GM21390 (cell line): Measurements from ENCODE around the gene GNAQ.

Experiments
- ATAC-seq: cut with Tn5 transposase; IDR thresholded peaks from one replicate; pipeline ENCODE4 v1.9.1; 2021; ENCODE audit not compliant: unreplicated experiment

GNAQ gene

DNA sequence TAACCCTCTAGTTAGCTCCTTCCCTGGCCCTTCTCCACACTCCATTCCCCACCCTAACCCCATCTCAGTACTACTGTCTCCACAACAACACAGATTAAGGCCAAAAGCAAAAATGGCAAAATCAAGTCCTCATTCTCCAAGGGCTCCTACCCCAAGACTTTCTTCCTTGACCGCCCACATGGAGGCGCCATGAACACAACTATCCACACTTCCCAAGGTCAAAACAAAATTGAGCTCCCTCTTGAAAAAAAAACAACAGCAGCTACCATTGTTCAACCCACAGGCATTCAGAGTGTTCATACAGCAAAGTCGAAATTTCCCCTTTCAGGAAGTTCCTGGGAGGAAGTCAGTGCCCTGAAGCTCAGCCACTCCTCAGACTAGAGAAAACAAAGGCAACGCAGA, 54.4 kb downstream of the GNAQ start:
- no peak for ATAC-seq

DNA sequence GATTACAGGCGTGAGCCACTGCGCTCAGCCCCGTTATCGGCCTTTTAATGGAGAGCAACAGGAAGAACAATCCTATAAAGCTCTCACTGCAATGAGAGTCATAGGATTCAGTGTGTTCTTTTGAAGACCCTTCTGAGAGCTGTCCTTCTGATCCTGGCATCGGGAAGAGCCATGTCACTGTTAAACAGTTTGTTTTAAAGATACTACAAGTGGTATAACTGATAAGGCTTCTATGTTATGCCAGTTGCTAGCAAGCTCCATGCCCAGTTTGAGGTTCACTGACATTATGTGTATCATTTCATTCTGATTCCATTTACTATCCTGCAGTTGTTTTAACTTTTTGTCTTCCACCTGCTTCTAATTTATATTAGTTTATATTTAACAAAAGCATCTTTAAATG, 55.8 kb downstream of the GNAQ start:
- no peak for ATAC-seq

DNA sequence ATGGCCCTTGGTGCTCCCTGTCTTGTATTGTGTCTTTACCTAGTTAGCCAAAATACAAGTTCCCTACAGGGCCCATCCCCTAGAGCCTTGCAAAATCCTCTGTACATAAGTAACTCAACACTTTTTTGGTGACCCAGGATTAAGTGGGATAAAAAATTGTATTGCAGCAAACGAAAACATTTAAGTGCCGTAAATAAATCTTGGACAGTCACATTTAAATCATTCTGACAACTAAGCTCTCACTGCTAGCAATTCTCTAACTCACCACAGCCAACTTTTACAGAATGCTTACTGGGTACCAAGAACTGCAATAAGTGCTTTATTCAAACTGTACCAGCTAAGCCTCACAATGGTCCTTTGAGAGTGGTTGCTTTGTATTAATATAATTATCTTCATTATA, 56.6 kb downstream of the GNAQ start:
- no peak for ATAC-seq

DNA sequence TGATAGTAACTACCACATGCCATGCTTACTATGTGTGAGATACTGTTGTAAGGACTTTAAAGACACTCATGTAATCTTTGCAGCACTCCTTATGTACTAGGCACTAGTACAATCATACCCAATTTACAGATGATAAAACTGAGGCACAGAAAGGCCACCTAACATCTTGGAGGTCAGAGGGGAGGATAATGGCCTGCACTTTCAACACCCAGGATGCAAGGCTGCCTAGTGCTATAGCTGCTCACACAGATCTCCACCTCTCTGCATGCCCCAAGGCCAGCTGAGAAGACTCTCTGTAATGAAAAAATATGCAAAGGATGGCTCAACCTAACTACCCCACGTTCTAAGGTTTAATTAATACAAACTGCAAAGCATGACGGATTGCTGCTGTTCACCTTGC, 57.2 kb downstream of the GNAQ start:
- ATAC-seq: no peak

DNA sequence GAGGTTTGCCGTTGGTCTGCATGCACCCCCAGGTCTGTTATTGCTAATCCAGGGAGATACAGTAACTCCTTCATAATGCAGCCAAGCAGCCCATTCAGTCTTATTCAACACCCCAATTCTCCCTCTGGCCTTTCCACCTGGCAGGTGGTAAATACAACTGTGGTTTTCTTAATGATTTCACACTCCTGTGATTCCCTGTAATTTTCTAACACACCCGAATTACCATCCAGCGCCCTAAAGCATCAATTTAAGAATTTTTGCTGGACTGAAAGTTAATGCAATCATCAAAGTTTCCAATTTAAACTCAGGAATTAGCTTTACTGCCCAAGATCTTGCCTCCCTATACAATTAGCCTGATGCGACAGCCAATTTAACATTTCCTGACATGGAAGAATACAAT, 62.5 kb downstream of the GNAQ start:
- no peak for ATAC-seq

DNA sequence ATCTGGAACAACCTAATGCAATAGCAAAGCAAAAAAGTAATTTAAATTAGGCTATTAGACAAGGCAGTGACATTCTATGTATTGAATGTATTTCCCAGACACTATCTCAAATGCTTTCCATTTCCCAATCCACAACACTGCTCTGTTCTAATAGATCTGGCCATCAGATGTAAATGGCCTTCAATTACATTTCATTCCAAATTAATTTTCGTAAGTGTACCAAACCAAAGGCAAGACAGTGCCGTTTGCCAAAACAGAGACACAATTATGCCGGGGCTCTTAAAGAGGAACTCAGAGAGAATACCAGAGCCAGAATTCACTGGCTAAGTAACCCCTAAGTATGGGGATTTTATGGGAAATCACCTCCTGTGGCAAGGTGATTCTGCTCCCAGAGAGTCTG, 63.1 kb downstream of the GNAQ start:
- ATAC-seq: no peak

DNA sequence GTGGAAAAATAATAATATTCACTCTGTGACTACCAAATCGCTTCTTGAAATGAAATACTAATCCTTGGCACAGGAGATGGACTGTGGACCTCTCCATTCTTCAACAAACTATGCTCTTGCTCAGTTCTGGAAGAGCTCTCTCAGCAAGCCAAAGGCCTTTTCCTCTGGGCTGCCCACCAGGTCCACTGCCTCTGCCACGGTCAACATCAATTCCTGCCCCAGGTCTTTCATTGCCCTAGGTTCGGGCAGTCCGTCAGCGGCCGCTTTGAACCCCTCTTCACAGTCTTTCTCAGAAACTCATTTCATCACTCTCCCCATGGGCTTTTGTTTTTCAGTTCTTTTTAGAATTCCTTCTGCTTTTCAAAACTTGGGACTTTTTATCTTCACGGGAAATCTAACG, 64.9 kb downstream of the GNAQ start:
- ATAC-seq: no peak

DNA sequence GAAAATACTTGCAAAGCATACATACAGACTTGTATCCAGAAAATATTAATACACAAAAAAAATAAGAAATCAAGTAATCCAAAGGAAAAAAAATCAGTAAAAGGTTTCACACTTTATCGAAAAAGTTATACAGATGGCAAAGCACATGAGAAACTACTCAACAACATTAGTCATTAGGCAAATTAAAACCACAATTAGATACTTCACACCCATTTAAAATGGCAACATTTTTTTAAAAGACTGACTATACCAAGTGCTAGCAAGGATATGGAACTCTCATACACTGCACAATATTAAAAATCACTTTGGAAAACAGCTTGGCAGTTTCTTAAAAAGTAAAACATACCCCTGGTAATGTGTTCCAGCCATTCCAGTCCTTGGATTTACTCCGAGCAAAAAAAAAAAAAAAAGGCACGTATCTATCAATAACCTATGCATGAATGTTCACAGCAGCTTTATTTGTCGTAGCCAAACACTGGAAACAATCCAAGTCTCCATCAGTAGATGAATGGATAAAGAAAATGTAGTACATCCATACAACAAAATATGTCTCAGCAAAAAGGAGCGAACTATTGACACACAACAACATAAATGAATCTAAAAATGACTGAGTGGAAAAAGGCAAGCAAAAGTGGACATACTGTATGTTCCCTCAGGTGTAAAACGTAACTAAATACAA, 66.0 kb downstream of the GNAQ start:
- no peak for ATAC-seq

DNA sequence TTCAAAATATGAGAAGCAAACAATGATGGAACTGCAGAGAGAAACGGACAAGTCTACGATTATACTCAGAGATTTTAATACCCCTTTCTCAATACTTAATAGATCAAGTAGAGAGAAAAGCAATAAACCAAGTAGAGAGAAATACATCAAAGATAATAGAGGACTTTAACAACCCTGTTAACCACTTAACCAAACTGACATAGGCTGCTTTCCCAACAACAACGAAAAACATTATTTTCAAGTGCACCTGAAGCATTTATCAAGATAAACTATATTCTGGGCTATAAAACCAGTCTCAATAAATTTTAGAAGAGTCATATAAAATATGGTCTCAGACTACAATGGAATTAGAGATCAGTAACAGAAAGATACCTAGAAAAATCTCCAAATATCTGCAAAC, 67.4 kb downstream of the GNAQ start:
- no peak for ATAC-seq

DNA sequence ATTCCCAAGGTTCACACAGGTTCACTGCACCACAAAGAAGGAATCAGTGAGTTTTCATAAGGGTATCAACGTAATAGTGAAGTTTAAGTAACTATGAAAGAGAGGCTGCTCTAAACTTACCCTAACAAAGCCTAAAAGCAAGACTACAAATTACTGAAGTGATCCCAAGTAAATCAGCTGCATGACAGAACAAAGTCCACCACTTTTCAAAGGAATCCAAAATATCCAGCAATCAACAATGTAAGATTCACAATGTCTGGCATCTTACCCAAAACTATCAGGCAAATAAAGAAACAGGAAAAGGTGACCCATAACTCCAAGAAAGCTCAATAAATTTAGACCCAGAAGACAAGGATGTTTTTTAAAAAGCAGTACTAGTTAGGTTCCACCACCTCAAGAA, 70.1 kb downstream of the GNAQ start:
- ATAC-seq: no peak

DNA sequence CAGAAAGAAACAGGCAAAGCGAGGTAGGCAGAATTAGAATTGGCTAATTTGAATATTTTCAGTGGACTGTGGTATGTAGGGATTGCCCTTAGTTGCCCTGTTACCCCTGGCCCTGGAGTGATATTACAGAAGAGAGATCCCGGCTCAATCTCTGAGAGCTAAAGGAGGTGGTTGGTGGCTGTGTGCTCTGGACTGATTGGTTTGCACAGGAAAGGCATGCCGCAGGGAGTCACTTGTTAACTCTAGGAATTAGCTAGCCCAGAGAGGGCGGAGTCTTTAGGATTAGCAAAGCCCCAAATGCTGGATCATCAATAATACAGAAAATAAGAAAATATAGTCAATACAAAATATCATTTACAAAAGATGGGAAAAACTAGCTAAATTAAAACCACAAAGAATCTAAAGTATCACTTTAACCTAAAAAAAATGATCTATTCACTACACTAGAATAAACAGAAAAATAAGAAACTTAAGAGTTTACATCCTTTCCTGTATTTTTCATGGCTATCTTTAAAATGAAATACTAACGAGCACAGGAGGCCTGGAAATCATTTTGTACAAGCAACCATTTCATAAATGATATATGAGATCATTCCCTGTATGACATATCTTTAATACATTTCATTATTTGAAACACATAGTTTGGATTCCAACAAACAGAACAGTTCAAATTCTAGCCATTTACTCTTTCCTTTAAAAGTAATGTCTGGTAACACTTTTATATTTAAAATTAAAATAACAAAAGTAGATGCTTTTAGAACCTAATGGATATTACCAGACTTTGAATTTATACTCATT, 71.1 kb downstream of the GNAQ start:
- no peak for ATAC-seq

DNA sequence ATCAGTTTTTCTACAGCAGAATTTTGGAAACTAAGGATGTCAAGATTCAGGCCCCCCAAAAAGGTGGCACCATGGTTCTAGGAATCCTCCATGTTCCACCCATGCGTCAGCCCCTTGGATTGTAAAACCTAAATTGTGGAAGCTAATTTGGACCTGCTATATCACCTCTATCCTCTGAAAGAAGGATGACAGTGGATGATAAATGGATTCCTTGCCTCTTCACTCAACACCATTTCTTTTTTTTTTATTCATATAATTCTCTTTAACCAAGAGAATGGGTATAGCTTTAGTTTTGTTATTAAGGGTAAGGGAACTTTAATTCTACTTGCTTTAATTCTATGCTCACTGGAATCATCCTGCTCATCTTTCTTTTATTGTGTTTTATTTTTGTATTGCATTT, 71.8 kb downstream of the GNAQ start:
- ATAC-seq: no peak

DNA sequence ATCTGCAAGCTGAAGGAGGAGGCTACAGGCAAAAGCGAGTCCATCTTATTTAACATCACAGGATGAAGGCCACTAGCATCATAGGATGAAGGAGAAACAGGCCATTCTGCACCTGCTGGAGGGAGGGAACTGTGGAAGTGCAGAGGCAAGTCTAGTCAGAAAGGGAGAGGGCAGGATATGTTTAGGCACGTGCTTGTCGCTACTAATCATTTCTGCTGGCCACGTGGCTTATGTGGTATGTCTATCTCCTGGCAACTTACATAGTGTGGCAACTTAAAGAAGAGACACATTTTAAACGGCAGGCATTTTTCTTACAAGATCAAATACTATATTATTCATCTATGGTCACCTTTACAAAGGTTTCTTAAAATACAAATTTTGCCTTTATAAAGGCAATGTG, 74.0 kb downstream of the GNAQ start:
- no peak for ATAC-seq

DNA sequence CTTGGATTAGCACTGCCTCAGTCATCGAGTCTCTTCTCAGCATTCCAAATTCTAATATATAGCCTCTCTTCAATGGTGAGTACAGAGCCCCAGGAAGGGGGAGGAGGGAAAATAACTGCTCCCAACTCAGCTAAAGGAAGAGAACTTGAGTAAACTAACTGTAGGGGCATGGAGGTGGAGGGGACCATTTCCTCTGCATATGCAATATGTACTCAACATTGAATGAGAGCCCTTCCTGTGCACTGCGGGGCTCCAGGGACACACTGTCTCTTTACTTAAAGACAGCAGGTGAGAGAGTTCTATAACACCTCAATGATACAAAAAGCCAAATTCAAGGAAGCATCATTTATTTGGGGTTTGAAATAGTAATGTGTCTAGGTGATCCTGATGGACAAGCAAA, 75.1 kb downstream of the GNAQ start:
- no peak for ATAC-seq

DNA sequence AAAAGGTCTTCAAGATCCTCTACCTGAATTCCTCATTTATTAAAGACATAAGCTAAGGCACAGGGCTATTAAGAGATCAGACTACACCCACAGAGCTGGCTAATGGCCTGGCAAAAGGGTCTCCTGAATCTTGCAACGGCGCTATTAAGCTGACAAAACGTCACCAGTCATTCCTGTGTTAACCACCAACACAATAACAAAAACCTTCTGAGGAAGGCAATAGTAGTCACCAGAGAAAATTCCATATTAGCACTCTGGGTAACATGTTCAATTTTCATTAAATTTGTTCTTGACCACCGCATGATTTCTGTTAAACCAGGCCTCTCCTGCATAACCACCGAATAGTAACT, 77.0 kb downstream of the GNAQ start:
- ATAC-seq: no peak

DNA sequence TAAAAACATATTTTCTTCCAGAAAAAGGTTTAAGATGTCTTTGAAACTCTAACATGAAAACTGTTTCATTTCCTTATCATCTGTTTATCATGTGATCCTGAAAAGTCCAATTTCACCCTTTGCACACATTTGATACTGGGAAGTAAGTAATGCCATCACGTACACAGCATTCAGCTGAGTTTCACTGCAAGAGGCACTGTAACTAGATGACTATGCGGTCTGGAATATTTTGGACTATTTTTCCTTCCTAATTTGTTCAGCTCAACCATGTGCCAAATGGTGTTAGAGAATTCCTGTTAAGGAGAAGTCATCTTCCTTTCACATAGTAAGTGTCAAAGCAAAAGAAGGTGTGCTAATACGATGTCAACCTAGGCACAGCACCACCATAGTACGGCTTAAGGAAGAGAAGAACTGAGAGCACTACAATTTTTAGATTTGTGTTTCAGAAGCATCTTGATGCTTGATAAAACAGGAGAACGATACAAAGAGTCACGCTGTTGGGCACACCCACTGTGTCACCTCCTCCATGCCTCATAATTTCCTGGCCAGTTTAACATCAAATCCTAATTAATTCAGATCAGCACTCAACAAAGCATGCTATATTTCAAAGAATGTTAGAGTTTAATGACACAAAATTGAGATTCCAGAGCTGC, 77.5 kb downstream of the GNAQ start:
- ATAC-seq: no peak

DNA sequence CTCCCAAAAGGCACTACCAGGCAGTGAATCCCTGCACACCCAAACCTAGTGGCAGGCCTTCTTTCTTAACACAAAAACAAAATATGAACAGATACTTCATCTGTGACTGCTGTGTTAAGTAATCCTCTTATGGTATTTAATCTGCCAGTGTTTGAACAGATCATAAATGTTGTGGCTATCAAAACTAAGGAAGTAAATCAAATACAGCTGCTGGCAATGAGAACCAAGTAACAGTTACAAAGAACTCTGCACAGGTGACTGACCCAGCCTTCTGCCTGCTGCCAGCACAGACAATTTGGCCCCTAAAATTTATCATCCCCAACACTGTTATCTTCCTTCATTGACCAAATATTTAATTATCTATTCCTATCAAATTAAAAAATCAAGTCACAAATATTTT, 78.0 kb downstream of the GNAQ start:
- ATAC-seq: no peak

DNA sequence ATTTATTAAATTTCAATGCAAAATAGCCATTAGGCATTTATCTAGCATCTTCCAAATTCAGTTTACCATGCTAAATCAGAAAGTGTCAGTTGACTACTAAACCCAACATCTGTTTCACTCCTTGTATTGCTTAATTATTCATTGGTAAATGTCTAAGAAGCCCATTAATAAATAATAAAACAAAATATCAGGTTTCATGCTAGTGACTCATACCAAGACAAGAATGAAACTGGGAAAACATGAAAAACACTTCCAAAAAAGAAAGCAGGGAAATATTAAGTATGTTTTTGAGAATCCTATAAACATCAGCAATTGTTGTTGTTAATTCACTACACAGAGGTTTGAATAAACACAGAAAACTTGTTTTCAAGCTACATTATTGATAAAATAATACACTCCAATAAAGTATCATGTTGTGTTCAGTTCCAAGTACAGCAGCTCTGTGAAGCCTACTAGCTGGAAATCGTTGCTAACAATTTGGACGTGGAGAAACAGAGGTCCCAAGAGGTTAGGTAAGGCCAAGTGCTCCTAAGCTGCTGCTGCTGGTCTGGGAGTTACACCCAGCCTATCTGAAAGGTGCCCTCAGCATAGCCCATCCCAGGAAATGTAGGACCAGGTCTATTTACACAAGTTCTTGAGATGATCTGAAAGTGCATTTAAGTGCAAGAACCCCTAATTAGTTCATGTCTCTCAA, 78.8 kb downstream of the GNAQ start:
- no peak for ATAC-seq

DNA sequence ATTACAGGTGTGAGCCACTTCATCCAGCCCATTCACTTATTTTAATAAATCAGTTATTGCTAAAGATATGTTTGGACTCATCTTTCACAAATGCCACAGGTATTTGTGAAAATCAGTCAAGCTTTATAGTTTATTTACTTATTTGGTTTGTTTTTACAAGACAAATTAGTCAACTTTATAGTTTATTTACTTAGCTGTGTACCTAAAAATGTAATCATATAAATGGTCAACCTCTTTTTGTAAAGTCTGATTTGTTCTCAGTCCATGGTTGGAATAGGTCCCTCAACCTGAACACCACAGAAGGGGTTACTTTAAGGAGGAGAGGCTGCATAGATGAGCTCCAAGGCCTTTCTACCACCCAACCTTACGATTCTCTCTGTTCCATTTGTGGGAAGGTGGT, 80.2 kb downstream of the GNAQ start:
- no peak for ATAC-seq

DNA sequence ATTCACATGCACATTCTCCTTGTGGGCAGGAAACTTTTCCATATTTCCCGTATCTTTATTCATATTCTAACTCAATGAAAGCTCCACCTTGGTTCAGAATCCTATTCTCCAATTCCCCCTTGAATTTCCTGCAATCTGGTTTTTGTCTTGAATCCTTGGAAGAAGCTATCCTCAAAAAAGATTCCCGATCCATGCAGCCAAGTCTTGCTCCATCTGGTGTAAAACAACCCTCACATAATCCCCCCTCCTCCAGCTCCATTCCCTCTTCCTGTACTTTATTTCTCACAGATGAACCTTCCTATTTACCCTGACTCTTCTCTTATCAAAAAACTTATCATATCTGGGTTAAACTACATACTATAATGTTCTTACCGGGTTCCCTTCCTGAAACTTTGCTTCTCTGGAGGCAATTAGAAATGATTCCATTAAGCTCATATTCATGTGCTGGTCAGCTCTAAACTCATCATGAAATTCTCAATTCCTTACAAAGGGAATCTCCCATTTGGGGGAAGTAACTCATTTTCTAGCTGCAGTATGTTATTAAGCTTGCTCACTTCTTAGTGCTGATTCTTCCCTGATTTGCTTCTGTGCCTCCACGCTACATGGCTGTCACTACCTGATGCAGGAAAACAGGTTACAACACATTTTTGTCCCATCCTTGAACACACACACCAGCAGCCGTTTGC, 81.7 kb downstream of the GNAQ start:
- ATAC-seq: no peak

DNA sequence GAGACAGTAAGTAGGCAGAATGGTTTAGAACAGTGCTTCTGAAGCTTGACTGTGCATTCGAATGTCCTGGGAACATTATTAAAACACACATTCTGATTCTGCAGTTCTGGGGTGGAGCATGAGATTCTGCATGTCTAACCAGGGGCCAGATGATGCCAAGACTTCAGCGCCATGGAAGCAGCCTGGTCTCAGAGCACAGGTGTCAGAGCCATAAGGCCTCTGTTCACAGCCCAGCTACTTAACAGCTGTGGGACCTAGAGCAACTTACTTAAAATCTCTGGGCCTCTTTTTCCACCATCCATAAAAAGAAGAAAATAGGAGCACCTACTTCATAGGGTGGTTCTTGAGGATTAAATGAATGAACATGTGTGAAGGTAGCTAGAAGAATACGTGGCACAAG, 84.0 kb downstream of the GNAQ start:
- no peak for ATAC-seq
